ENCODE data around the gene JARID2.

JARID2 gene

DNA sequence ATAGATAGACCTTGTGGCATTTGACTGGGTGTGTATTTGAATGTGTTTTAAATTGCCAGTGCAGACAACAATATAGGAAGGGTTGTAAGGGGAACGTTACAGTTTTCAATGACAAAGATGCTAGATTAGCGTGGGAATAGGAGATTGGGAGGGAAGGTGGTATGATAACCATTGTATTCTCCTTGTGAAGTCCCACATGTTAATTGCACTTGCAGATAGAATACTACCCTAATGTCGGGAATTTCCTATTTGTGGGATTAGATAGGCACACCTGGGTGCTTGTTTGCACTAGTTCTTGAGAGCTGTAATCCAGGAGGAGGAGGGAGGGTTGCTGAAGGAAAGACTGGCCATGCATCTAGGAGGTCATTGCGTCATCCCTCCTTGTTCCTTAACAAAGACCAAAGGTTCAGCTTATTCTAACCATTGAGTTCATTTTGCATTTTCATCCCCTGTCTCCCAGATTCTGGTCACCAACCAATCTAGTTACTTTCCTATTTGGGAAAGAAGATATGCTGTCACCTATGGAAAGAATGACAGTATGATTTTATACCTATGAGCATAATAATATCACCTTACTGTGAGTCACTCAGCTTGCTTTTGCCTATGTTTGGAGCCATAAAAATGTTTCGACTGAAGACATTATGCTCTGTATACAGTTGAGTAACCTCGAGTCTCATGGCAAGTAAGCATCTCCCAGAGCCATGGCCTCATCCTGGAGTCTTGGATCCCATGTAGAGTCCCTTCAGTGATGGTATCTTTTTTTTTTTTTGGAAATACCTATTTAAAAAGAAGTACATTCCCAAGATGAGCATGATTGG is 215.5 kb downstream of the JARID2 start:
- H3K27ac ChIP-seq, result no peak overlapping the region
- H3K27me3 ChIP-seq, result no peaks in the 10 kb centered on the region
- intact Hi-C loops (cut with DNase I; ENCODE audit: low total_unique reads), result no loop called here
- no peaks in the 10 kb centered on the region for H3K9me3 ChIP-seq
- no peak for DNase-seq
- TF ChIP-seq, protein P1, sequence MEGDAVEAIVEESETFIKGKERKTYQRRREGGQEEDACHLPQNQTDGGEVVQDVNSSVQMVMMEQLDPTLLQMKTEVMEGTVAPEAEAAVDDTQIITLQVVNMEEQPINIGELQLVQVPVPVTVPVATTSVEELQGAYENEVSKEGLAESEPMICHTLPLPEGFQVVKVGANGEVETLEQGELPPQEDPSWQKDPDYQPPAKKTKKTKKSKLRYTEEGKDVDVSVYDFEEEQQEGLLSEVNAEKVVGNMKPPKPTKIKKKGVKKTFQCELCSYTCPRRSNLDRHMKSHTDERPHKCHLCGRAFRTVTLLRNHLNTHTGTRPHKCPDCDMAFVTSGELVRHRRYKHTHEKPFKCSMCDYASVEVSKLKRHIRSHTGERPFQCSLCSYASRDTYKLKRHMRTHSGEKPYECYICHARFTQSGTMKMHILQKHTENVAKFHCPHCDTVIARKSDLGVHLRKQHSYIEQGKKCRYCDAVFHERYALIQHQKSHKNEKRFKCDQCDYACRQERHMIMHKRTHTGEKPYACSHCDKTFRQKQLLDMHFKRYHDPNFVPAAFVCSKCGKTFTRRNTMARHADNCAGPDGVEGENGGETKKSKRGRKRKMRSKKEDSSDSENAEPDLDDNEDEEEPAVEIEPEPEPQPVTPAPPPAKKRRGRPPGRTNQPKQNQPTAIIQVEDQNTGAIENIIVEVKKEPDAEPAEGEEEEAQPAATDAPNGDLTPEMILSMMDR (IDR thresholded peaks at IDR 0.05), result no peak
- H3K36me3 ChIP-seq, result no peaks in the 10 kb centered on the region
- H3K4me3 ChIP-seq, result no peak overlapping the region
- peaks cover 0 to 22% (median 7%) of the 10 kb centered on the region in 4 donors for H3K4me1 ChIP-seq

DNA sequence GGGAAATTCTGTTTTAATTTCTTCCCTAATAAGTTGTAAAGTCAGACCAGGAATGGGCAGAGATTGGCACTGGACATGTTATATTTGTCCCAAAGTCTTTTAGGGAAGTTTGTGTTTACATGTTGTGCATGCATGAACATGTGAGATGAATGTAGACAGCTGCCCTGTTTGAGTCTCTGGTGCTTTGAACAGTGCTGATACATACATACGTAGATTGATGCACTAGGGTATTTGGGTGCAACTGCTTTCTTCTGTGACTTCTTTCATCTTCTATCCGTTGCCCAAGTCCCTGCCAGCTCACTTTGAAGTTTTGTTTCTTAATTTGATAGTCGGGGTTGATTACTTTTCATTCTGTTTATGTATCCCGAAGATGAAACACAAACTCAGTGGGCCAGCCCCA is 216.4 kb downstream of the JARID2 start:
- intact Hi-C loops (cut with DNase I; ENCODE audit: low total_unique reads), result no loop called here
- H3K36me3 ChIP-seq, result no peaks in the 10 kb centered on the region
- no peaks in the 10 kb centered on the region for H3K27me3 ChIP-seq
- H3K4me1 ChIP-seq, result peaks cover 0 to 20% (median 7%) of the 10 kb centered on the region in 4 donors
- TF ChIP-seq, protein P1 (IDR thresholded peaks at IDR 0.05), result no peak
- no peak overlapping the region for H3K4me3 ChIP-seq
- H3K9me3 ChIP-seq, result no peaks in the 10 kb centered on the region
- DNase-seq, result no peak
- H3K27ac ChIP-seq, result no peak overlapping the region

DNA sequence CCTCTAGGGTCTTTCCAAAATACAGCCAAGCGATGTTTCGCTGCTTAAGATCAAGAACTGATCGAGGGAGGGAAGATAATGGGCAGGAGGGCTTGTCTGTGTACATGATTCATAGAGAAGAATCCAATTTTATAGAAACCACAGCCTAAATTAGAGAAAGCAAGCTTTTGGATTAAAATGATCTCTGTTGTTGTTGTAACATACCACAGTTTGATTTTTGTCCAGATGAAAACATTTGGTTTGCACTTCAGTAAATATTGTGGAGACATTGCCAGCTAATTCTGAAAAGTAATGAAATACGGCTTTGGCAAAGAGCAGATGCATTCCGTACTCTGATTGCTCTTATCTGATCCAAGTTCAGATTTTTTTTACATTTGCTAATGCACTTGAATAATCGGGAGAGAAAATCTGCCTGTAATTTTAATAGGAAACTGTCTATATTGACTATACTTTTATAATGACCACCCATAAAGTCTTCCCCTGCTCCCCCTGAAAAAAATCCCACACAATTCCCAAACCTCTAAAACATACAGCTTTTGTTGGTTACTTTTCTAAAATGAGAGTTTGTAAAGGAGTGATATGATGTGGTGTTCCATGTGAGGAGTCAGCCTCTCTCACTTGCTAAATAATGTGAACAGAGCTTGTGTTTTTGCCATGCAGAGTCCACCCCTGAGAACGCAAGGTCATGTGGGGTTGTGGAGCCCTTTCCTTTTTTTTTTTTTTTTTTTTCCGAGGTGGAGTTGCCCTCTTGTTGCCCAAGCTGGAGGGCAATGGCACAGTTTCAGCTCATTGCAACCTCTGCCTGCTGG is 217.1 kb downstream of the JARID2 start:
- no peak for DNase-seq
- Histone ChIP-seq H3K4me3 (no peak overlapping the region), H3K27ac (no peak overlapping the region), H3K27me3 (no peaks in the 10 kb centered on the region), H3K36me3 (no peaks in the 10 kb centered on the region), H3K9me3 (no peaks in the 10 kb centered on the region), H3K4me1 (peaks cover 0 to 20% (median 7%) of the 10 kb centered on the region in 4 donors)
- TF ChIP-seq, protein P1 (IDR thresholded peaks at IDR 0.05), result no peak
- intact Hi-C loops (cut with DNase I; ENCODE audit: low total_unique reads), result no loop called here

DNA sequence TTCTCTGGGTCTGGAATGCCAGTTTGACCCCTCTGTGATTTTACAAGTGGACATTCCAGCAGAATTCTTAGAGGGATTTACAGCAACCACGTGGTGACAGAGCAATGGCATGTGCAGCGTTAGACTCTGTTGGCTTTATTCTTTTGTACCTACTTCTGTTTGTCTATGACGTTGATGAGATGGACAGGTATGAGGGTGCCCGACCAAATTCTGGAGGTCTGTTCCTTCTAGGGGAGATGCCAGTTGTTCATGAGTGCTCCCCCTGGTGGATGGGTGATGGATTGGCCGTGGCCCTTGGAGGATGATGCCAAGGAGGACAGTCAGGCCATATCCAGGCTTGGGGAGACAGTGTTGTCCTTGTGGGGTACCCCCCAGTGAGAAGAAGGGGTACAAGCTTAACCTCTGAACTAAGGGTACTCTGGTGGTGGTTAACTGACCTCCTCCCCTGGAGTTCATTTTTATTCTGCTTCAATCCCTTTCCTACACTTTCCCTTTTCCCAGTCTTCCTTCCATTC is 218.4 kb downstream of the JARID2 start:
- TF ChIP-seq, protein P1 (IDR thresholded peaks at IDR 0.05), result peak in 1 of 2 experiments; percentile 23
- Histone ChIP-seq H3K4me1 (peaks cover 0 to 20% (median 7%) of the 10 kb centered on the region in 4 donors), H3K4me3 (no peak overlapping the region), H3K27me3 (no peaks in the 10 kb centered on the region), H3K36me3 (peaks cover 0 to 7% (median 6%) of the 10 kb centered on the region in 3 donors), H3K27ac (no peak overlapping the region), H3K9me3 (no peaks in the 10 kb centered on the region)
- intact Hi-C loops (cut with DNase I; ENCODE audit: low total_unique reads), result no loop called here
- no peak for DNase-seq

DNA sequence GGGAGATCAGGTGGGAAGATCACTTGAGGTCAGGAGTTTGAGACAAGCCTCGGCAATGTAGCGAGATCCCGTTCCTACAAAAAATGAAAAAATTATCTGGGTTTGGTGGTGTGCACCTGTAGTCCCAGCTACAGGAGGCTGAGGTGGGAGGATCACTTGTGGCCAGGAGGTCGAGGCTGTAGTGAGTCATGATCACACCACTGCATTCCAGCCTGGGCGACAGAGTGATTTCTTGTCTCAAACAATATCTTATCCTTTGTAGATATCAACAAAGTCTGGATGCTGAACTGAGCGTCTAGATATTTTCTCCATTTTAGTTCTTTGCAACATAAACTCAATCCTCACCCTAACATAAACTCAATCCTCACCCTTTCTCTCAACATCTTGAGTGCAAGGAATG is 219.3 kb downstream of the JARID2 start:
- Histone ChIP-seq H3K4me3 (no peak overlapping the region), H3K27me3 (no peaks in the 10 kb centered on the region), H3K9me3 (no peaks in the 10 kb centered on the region), H3K27ac (no peak overlapping the region), H3K4me1 (peaks cover 0 to 20% (median 7%) of the 10 kb centered on the region in 4 donors), H3K36me3 (peaks cover 0 to 15% (median 13%) of the 10 kb centered on the region in 3 donors)
- intact Hi-C loops (cut with DNase I; ENCODE audit: low total_unique reads), result no loop called here
- no peak for DNase-seq
- TF ChIP-seq, protein P1 (IDR thresholded peaks at IDR 0.05), result no peak

Measured in tibial artery (tissue), 4 donors.